Prostate gland (tissue), 2 donors: ENCODE results near the gene TXN2. TPM values are rescaled to one million over a fixed set of nuclear protein-coding genes. Genes with fewer than 3 reads are reported as not detected.

Experiments used
- DNase-seq: peaks from one replicate; pipeline ENCODE4 v3.0.0-alpha.2; 2019; ENCODE audit warnings: low spot score
- H3K27ac ChIP-seq, 2 donors: fragments of 200-600 bp; sonication (generic); 2 replicates each; pipeline ENCODE4 v1.5.1; 2017 to 2019
- H3K27me3 ChIP-seq: fragments of 200-600 bp; sonication (generic); replicated peaks from 2 replicates; pipeline ENCODE4 v1.5.1; 2019; ENCODE audit not compliant: insufficient read depth
- H3K36me3 ChIP-seq, 2 donors: fragments of 200-600 bp; sonication (generic); 1 replicate in 1 of 2; 2 replicates in 1 of 2; pipeline versions ENCODE4 v1.5.1 to v1.8.1; 2017 to 2019
- H3K4me1 ChIP-seq: fragments of 200-600 bp; sonication (generic); replicated peaks from 2 replicates; pipeline ENCODE4 v1.5.1; 2019
- H3K4me3 ChIP-seq, 2 donors: fragments of 200-600 bp; sonication (generic); 2 replicates each; pipeline ENCODE4 v1.5.1; 2017 to 2019
- H3K9me3 ChIP-seq: fragments of 200-600 bp; sonication (generic); 2 replicates; pipeline ENCODE4 v1.5.1; 2017
- CTCF ChIP-seq, 4 experiments: fragments of 200-600 bp in 2 of 4; fragments of 450-650 bp in 2 of 4; sonication (generic) in 2 of 4; IDR thresholded peaks; 1 replicate in 3 of 4; 2 replicates in 1 of 4; pipeline ENCODE4 v1.5.1; 2016 to 2019; ENCODE audit warnings: antibody characterized with exemption in 4 of 4, mild to moderate bottlenecking in 2 of 4, moderate library complexity in 2 of 4
- POLR2A ChIP-seq: fragments of 450-650 bp; IDR thresholded peaks from one replicate; pipeline ENCODE4 v1.6.1; 2016; ENCODE audit warnings: antibody characterized with exemption, mild to moderate bottlenecking
- POLR2AphosphoS5 ChIP-seq: sonication (generic); formaldehyde crosslinking; IDR thresholded peaks from one replicate; pipeline ENCODE4 v1.6.1; 2017; ENCODE audit warnings: antibody characterized with exemption
- WGBS: methylation state at CpG from one replicate; pipeline ENCODE4 v1.1.5; 2018; 5-methylcytosine and 5-hydroxymethylcytosine counted together
- intact Hi-C: fragments of 100-400 bp; cut with DNase I; formaldehyde crosslinking; loops from one replicate; pipeline ENCODE4 v1.14.2; 2022
- total RNA-seq, 2 donors: library from RNA; depleted of rRNA; stranded (reverse); fragments of >200 nt; gene quantifications; one replicate each; pipeline ENCODE4 v1.1.0, GENCODE V29; 2016

The TXN2 gene
- total RNA-seq, 2 donors from 2014 or later = 74.3 to 148 TPM

DNA sequence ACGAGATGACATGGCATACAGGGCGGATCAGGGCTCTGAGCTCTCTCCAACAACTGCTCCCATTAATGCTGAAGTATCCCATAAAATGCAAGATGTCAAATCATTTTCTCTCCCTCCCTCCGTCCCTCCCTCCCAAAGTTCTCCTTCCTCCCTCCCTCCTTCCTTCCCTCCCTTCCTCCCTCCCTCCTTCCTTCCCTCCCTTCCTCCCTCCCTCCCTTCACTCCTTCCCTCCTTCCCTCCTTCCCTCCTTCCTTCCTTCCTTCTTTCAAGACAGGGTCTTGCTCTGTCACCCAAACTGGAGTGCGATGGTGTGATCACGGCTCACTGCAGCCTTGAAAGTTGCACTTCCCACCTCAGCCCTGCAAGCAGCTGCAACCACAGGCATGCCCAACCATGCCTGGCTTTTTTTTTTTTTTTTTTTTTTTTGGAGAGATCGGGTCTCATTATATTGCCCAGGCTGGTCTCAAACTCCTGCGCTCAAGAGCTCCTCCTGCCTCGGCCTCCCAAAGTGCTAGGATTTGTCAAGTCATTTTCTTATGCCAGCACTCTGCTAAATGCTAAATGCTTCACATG, 38.2 kb downstream of the TXN2 start:
- no peak overlapping the region for H3K27ac ChIP-seq
- H3K36me3 ChIP-seq = no peaks in the 10 kb centered on the region
- no peaks in the 10 kb centered on the region for H3K4me1 ChIP-seq
- no peaks in the 10 kb centered on the region for H3K9me3 ChIP-seq
- 49% methylated on average over 8 of the region's 8 CpGs for WGBS
- no peak overlapping the region for H3K4me3 ChIP-seq
- TF ChIP-seq POLR2AphosphoS5 (no peak), POLR2A (no peak), CTCF (IDR thresholded peaks at IDR 0.05) (no peak)
- DNase-seq = no peak
- no peaks in the 10 kb centered on the region for H3K27me3 ChIP-seq
- intact Hi-C loops = no loop called here

- DNase-seq = no peak
- intact Hi-C loops = no loop called here
- TF ChIP-seq POLR2A (no peak), CTCF (IDR thresholded peaks at IDR 0.05) (no peak), POLR2AphosphoS5 (no peak)
- H3K27me3 ChIP-seq = no peaks in the 10 kb centered on the region
- H3K36me3 ChIP-seq = no peaks in the 10 kb centered on the region
- WGBS = 86% methylated on average over 12 of the region's 12 CpGs
- no peak overlapping the region for H3K4me3 ChIP-seq
- H3K4me1 ChIP-seq = no peaks in the 10 kb centered on the region
- H3K27ac ChIP-seq = no peak overlapping the region
- H3K9me3 ChIP-seq = no peaks in the 10 kb centered on the region
These were observed 38.8 kb downstream of the TXN2 start for GRCh38 chr22:36442506-36443197.

DNA sequence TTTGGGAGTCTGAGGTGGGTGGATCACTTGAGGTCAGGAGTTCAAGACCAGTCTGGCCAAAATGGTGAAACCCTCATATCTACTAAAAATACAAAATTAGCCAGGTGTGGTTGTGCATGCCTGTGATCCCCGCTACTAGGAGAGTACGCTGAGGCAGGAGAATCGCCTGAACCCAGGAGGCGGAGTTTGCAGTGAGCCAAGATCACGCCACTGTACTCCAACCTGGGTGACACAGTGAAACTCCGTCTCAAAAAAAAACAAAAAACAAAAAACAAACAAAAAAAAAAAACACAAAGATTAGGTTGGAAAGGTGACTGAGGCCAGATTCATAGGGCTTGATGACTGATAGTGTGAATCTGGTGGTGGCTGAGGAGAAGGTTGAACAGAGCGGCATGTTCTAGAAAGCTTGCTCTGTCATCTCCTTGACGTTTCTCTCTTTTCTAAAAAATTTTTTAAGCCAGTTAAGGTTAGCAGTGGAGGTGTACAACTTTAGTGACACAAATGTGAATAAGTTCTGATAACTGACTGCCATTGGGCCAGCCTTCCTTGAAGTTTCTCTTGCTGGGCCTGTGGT, 40.9 kb downstream of the TXN2 start:
- intact Hi-C loops = no loop called here
- H3K27ac ChIP-seq = no peak overlapping the region
- H3K4me3 ChIP-seq = no peak overlapping the region
- 88% methylated on average over 8 of the region's 8 CpGs for WGBS
- peaks cover under 1% of the 10 kb centered on the region for H3K4me1 ChIP-seq
- no peaks in the 10 kb centered on the region for H3K9me3 ChIP-seq
- no peaks in the 10 kb centered on the region for H3K27me3 ChIP-seq
- no peak for DNase-seq
- no peak for TF ChIP-seq POLR2AphosphoS5
- no peak for TF ChIP-seq POLR2A
- no peak for TF ChIP-seq CTCF (IDR thresholded peaks at IDR 0.05)
- H3K36me3 ChIP-seq = no peaks in the 10 kb centered on the region

- WGBS = 88% methylated on average over 6 of the region's 6 CpGs
- intact Hi-C loops = no loop called here
- peak overlapping the region in 1 of 2 donors; percentile 38 for H3K27ac ChIP-seq
- no peaks in the 10 kb centered on the region for H3K9me3 ChIP-seq
- TF ChIP-seq CTCF (IDR thresholded peaks at IDR 0.05) (no peak), POLR2AphosphoS5 (no peak), POLR2A (no peak)
- peaks cover 6% of the 10 kb centered on the region for H3K4me1 ChIP-seq
- H3K4me3 ChIP-seq = no peak overlapping the region
- H3K36me3 ChIP-seq = no peaks in the 10 kb centered on the region
- no peaks in the 10 kb centered on the region for H3K27me3 ChIP-seq
- DNase-seq = no peak
These were observed 41.8 kb downstream of the TXN2 start for GRCh38 chr22:36439481-36440271.
